Fibroblast of skin of abdomen (primary cell): ENCODE measurements around the gene TUBB4B.

Experiments used
- DNase-seq: peaks from one replicate; pipeline ENCODE4 v3.0.0-alpha.2; 2013

The TUBB4B gene

GRCh38 chr9:137273095-137273490 lies 32.0 kb downstream of the TUBB4B start:
- DNase-seq = no peak

- DNase-seq = no peak
Measured at GRCh38 chr9:137273611-137274320, 32.7 kb downstream of the TUBB4B start.

- DNase-seq = no peak
Measured at GRCh38 chr9:137275203-137275587, 34.1 kb downstream of the TUBB4B start.

GRCh38 chr9:137275588-137276472 lies 34.7 kb downstream of the TUBB4B start:
- DNase-seq = no peak

- DNase-seq = peak; percentile 52
Measured at GRCh38 chr9:137276473-137277328, 35.6 kb downstream of the TUBB4B start.

GRCh38 chr9:137277329-137278041 lies 36.4 kb downstream of the TUBB4B start, which contains the start of gene TOR4A:
TSS of gene TOR4A (plus strand) at chr9:137277726. CDS start at chr9:137278690, 964 bp downstream.
- DNase-seq = peak; percentile 60

GRCh38 chr9:137278061-137278701 lies 37.1 kb downstream of the TUBB4B start:
- no peak for DNase-seq

- DNase-seq = no peak
Measured at GRCh38 chr9:137278721-137279711, 37.9 kb downstream of the TUBB4B start.

GRCh38 chr9:137279741-137280473 lies 38.8 kb downstream of the TUBB4B start:
- no peak for DNase-seq

- DNase-seq = no peak
Measured at GRCh38 chr9:137280474-137281344, 39.6 kb downstream of the TUBB4B start.

GRCh38 chr9:137281345-137282116 lies 40.4 kb downstream of the TUBB4B start:
- DNase-seq = no peak

- no peak for DNase-seq
Measured at GRCh38 chr9:137286975-137287383, 45.9 kb downstream of the TUBB4B start.

GRCh38 chr9:137293094-137293481 lies 52.0 kb downstream of the TUBB4B start:
- DNase-seq = no peak
